Stimulated activated CD4-positive, alpha-beta T cell treated with anti-CD3 and anti-CD28 coated beads, Interleukin-15, amount 100 ng/mL, for 48 hours (primary cell): Measurements from ENCODE around the gene RNF125.
"Not testable (repeated sequence)": the region's sequence is repeated elsewhere in the genome, so short reads cannot be mapped to it uniquely, and the experiment has no call there.

Experiments used
- DNase-seq, 2 donors: peaks; one replicate each; pipeline ENCODE4 v3.0.0-alpha.2; 2020; ENCODE audit warnings: low read depth in 2 of 2

RNF125 gene

DNA sequence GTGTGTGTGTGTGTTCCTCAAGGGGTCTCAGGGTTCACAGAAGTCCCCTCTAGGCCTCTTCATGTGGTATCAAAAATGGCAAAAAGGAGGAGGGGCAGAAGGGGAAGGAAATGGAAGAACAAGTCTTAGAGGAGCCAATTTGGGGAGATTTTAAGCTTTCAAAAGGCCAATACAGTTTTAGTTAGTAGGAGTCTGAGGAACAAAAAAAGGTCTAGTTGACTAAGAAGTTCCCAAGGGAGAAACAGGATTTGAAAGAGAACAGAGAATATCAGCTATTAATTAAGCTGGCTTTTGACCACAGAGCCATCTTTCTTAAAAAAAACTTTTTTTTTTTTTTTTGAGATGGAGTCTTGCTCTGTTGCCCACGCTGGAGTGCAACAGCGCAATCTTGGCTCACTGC lies 7.1 kb downstream of the RNF125 start:
- DNase-seq = no peak

GRCh38 chr18:32026491-32027086 lies 8.0 kb downstream of the RNF125 start:
- DNase-seq = no peak

DNA sequence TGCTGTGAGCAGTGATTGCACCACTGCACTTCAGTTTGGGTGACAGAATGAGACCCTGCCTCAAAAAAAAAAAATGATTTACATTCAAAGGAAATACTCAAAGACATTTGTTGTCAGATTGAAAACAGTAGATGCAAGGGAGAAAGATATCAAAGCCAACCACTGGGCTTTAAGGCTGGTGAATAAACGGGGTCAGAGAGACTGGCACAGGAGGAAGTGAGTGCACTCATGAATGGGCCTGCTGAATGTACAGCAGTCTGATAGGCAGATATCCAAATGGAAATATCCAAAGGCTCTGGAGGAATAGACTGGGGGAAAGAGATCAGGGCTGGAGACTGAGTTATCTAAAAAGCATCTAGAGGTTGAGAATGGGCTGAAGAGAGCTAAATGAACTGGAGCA lies 10.9 kb downstream of the RNF125 start:
- no peak for DNase-seq

DNA sequence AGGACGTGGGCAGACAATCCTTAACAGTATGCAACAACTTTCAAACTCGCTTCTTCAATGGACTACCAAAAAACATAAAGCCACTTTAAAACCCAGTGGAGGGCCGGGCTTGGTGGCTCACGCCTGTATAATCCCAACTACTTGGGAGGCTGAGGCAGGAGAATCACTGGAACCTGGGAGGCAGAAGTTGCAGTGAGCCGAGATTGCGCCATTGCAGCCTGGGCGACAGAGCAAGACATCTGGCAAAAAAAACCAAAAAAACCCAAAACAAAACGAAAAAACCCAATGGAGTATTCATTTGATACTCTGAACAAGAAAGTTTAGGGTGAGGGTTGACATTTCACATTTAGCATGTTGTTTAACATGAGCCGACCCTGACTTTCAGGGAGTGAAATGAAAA lies 14.0 kb downstream of the RNF125 start:
- DNase-seq = no peak

GRCh38 chr18:32036506-32037180 lies 18.0 kb downstream of the RNF125 start:
- DNase-seq = no peak

DNA sequence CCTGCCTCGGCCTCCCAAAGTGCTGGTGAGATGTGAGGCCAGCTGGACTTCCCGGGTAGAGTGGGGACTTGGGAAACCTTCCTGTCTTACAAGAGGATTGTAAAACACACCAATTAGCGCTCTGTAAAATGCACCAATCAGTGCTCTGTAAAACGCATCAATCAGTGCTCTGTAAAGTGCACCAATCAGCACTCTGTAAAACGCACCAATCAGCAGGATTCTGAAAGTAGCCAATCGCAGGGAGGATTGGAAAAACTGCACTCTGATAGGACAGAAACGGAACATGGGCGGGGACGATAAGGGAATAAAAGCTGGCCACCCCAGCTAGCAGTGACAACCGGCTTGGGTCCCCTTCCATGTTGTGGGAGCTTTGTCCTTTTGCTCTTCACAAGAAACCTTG lies 19.0 kb downstream of the RNF125 start:
- DNase-seq = no peak

DNA sequence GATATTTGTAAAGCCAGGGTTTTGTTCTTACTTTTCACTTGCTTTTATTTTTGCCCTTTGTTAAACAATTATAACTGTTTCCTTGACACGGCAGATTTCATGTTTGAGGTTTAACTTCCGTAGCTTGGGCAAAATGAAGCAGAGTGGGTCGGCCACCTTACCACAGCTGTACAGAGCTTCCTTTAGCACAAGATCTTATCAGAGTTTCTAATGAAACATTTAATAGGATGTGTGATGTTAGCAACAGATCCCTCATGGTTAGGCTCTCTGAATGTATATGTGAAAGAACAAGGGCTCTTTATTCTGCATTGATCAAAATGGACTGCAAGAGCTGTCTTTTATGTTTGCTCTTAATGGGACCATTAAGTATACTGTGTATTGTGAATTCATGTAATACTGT lies 22.3 kb downstream of the RNF125 start:
- peak in 1 of 2 donors; percentile 40 for DNase-seq

DNA sequence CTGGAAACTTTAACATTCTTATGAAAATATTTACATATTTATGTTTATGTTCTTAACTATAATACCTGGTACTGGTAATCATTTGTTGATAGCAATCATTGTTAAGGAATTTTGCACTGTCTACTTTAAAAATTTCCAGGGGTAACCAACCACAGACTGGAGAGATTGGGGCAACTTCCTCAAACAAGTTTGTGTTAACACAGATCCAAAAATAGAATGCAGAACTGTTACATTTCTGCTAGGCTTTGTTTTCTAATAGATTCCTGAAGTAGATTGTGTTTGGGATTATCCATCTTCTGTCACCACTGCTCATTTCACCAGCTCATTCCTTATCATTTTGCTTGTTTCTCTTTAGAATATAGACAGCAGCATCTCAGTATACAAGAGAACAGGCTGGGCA lies 23.7 kb downstream of the RNF125 start:
- no peak for DNase-seq

- no peak for DNase-seq
Measured at GRCh38 chr18:32048507-32049091, 30.0 kb downstream of the RNF125 start.

DNA sequence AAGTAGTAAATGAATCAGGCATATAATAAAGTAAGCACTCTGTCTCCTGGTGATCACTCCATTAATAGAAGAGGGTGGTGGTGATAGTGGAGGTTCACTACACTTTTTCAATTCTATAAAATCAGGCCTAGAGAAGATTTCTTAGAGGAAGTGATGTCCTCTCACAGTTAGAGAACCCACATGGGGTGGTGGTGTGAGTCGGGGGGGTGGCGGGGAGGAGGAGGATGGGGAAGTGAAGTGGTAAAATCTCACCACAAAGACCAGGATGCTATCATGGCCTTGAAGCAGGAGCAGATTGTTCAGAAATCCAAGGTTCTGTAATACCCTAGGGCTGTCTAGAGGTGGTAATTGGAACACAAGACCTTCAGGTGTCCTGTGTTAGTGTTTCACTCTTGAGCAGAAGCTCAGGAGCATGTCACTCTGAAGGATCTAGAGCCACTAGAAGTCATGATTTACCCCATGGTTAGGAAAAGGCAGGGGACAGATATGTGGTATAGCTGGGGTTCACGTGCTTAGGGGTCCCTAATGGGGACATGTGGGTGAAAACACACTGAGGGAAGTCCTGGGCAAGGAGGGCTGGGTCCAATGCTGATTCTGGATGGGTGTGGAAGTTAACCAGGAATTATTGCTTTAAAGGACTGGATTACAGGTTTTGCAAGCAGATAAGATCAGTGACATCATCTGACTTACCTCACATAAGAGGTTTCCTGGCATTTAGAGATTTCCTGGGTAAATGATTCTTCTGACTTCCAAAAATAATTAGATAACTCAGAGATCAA lies 31.0 kb downstream of the RNF125 start:
- peak in 1 of 2 donors; percentile 32 for DNase-seq

GRCh38 chr18:32056613-32057358 lies 38.2 kb downstream of the RNF125 start:
- DNase-seq = no peak

- DNase-seq = no peak
Measured at GRCh38 chr18:32057624-32058165, 39.1 kb downstream of the RNF125 start.

DNA sequence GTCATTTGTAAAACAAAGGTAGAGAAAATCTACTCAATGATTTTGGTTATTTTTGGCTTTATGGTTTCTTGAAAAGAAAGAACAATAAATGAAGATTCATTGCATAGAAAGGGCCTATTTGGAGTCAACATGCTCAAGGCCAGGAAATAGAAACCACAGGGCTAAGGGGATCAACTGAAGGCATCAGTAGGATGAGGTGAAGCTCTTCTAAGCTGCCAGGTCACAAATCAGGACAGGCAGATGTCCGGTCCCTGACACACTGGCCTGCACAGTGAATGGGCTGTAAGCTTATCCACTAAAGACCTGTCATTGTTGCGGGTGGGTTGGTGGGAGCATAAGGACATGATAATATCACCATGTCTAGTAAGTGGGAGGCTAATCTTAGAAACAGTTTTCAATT lies 41.4 kb downstream of the RNF125 start:
- no peak for DNase-seq

GRCh38 chr18:32067375-32068167 lies 48.9 kb downstream of the RNF125 start:
- DNase-seq = no peak

DNA sequence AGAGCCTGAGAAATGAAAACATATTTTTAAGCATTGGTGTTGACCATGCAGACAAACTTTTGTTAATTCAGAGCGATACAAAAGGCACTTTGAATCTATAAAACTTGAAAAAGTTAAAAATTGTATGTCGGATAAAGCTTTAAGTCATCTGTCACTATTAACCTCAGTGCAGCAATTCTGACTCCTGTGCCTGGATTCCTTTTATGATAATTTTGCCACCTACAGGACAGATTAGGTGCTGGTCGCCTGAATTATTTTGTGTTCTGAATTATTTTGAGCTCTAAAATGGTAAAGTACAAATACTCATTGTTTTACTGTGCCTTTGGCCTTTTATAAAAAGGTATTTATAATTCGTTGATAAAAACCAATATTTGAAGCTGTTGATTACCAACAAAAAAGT lies 53.7 kb downstream of the RNF125 start:
- DNase-seq = no peak

- DNase-seq = no peak
Measured at GRCh38 chr18:32074206-32074605, 55.6 kb downstream of the RNF125 start.

DNA sequence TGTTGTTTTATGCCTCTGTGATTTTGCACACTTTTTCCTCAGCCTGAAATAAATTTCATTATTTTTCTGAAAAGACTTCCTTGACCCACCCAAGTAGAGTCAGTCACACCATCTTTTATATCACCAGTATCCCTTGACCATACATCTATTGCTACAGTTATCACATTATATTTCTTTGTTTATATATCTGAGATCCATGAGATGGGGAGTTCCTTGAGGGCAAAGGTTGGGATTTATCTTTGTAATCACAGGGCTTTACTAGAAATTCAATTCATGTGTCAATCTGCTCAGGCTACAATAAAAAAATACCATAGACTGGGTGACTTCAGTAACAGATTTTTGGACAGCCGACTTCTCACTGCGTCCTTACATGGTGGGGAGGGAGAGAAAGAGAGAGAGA lies 60.2 kb downstream of the RNF125 start:
- no peak for DNase-seq

DNA sequence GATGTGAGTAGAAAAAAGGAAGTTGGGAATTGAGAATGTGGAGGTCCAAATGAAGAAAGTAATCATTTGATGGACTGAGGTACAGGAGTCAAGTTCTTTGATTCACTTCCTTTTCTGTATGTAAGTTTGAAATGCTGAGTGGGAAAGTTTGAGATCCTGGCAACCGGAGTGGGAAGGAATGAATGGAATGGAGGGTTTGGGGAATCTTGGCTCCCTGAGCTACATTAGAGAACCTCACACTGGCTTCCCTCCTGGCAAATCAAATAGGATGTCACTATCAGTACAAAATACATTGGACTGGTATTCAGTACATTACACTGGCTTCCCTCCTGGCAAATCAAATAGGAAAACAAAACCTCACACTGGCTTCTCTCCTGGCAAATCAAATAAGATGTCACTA lies 63.3 kb downstream of the RNF125 start:
- no peak for DNase-seq

DNA sequence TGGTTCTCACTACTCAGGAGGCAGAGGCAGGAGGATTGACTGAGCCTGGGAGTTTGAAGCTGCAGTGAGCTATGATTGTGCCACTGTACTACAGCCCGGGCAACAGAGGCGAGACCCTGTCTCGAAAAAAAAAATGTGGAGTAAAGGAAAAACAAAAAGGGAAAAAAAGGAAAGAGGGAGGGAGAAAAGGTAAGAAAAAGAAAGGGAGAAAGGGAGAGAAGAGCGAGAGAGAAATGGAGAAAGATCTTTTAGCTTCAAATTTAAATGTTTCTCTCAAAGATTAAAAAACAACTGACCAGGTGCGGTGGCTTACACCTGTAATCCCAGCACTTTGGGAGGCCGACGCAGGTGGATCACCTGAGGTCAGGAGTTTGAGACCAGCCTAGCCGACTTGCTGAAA lies 65.2 kb downstream of the RNF125 start:
- DNase-seq = no peak

DNA sequence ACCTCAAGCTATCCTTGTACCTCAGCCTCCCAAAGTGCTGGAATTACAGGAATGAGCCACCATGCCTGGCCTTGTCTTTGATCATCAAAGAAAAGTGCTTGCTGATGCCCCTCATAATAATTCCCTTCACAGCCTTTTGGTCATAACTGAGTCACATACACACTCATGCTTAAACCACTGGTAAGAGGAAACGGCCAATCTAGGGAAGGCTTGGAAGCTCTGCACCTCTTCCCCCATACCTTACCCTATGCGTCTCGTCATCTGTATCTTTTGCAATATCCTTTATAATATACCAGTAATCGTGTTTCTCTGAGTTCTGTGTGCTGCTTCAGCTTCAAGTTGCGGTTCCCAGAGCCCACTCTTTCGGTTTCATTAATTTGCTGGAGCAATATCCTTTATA lies 68.3 kb downstream of the RNF125 start:
- DNase-seq = no peak

GRCh38 chr18:32090831-32091230 lies 72.2 kb downstream of the RNF125 start:
- DNase-seq = not testable (repeated sequence)
